GM12872 (cell line): ENCODE measurements around the gene USP37.
A peak's percentile ranks its signal among the peaks of the same experiment; 100 is the strongest.

Source experiments
- TF ChIP-seq, protein P1 (sequence below): IDR thresholded peaks from 3 replicates; pipeline ENCODE4 v1.5.1; 2011; ENCODE audit warnings: low read depth, mild to moderate bottlenecking, low read length, moderate library complexity; ENCODE audit not compliant: insufficient read depth

The USP37 gene

DNA sequence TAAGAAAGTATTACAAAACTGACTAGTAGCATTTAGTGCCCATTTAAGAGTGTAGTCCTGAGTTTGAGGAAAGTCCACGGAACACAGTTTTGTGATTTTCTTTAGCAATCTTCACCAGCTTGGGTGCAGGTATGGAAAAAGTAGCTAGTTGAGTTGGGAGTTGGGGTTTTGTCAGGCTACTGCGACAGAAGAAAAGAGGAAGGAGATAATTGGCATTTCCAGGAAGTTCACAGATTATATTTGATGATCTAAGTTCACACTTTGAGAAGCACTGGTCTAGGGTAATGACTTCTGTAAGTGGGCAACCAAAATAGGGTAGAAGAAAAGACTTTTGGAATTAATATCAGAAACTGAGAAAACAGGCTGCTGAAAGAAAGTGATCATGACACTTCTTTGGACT lies 97.1 kb downstream of the USP37 start:
- TF ChIP-seq, protein P1, sequence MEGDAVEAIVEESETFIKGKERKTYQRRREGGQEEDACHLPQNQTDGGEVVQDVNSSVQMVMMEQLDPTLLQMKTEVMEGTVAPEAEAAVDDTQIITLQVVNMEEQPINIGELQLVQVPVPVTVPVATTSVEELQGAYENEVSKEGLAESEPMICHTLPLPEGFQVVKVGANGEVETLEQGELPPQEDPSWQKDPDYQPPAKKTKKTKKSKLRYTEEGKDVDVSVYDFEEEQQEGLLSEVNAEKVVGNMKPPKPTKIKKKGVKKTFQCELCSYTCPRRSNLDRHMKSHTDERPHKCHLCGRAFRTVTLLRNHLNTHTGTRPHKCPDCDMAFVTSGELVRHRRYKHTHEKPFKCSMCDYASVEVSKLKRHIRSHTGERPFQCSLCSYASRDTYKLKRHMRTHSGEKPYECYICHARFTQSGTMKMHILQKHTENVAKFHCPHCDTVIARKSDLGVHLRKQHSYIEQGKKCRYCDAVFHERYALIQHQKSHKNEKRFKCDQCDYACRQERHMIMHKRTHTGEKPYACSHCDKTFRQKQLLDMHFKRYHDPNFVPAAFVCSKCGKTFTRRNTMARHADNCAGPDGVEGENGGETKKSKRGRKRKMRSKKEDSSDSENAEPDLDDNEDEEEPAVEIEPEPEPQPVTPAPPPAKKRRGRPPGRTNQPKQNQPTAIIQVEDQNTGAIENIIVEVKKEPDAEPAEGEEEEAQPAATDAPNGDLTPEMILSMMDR = no peak

DNA sequence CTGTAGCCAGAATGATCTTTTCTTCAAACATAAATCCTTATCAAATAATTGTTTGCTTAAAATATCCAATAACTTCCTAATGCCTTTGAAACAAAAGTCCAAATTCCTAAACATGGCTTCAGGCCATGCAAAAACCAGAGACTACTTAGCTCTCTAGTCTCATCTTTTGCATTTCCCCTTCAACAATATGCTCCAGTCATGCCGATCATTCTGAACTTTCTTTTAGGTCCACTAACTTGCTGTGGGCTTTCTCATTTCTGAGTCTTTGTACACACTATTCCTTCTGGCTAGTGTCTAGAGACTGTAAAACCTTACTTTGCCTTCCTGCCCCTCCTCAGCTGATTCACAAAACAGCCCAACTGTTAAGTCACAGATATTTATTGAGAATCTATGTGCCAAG lies 97.7 kb downstream of the USP37 start:
- TF ChIP-seq, protein P1 = no peak

DNA sequence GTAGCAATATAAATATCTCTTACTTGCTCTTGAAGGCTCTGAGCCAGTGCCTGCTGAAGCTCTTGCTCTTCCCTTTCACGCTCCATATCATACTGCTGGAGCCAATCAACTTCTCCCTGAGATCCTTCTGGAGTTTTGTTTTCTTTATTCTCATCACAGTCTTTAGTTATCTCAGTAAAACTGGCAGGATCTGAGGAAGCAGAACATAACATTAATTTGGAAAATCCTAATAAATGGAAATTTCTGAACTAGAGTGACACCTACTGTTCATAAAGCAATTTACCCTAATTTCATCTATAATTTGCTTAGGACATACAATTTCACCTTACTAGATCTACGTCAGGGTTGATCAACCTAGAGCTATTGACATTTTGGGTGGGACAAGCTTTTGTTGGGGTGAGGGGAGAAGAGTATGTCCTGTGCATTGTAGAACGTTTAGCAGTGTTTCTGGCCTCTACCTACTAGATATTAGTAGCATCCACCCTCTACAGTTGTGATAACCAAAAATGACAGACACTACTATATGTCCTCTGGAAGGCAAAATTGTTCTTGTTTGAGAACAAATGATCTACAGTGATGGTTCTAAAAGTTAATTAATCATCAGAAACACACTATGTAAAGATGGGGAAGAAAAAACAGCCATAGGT lies 102.0 kb downstream of the USP37 start:
- TF ChIP-seq, protein P1 = peak; percentile 40; the same call in 2 of the 3 replicates

DNA sequence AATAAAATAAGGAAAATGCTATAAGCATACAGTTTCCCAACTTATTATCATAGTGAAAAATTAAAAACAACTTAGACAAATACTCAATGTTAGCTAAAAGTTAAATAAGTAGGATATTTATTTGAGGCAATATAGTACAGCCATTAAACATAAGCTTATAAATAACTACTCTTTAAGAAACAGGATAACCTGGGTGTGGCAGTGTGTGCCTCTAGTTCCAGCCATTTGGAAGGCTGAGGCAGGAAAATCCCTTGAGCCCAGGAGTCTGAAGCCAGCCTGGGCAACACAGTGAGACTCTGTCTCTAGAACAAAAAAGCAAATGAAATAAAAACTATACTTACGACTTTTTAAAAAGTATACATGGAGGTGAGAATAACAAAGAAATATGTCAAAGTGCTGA lies 109.6 kb downstream of the USP37 start:
- TF ChIP-seq, protein P1 = no peak

DNA sequence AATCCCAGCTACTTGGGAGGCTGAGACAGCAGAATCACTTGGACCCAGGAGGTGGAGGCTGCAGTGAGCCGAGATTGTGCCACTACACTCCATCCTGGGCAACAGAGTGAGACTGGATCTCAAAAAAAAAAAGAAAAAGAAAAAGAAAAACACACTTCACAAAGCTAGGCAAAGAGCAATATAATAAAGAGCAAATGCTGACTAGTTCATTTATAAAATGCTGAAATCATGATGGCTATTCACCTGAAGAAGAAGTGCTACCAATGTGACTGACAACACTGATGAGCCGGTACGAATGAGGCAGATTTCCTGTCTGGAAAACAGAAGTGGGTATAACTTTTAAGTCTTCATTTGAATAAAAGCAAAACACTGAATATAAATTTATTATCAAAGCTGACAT lies 111.3 kb downstream of the USP37 start:
- TF ChIP-seq, protein P1 = no peak

DNA sequence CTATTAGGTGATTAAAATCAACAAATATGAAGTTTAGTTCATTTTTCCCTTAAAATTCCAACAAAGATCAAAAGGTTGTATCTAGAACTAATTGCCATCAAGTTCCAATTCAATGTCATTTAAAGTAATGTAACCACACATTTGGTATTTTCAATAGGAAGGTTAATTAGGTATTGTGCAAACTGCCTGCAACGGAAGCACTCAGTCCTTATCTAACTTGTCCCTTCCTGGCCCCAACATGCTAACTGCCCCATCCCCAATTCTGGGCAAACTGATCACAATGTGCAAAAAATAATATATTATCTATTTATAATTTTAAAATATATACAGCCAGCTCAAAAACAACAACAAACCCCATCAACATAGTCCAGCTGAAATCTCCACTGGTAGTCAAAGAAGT lies 116.1 kb downstream of the USP37 start:
- TF ChIP-seq, protein P1 = no peak

DNA sequence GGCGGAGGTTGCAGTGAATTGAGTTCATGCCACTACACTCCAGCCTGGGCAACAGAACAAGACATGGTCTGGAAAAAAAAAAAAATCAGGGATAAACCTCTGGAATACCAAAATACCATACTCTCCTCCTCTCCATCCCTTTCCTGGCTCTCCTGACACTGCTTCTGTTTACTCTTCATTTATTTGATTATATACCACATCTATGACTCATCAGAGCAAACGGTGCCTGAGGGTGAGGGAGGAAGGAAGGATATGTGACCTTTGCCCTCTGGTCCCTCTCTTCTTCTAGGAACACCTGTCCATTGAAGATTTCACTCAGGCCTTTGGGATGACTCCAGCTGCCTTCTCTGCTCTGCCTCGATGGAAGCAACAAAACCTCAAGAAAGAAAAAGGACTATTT lies 119.2 kb downstream of the USP37 start:
- TF ChIP-seq, protein P1 = no peak
